GM21576 (cell line): ENCODE data around the gene EME1.

Source experiments
- ATAC-seq: cut with Tn5 transposase; IDR thresholded peaks from one replicate; pipeline ENCODE4 v1.9.1; 2021; ENCODE audit warnings: mild to moderate bottlenecking, moderate library complexity; ENCODE audit not compliant: unreplicated experiment

EME1 gene

GRCh38 chr17:50347894-50348291 lies 25.1 kb upstream of the EME1 start:
- ATAC-seq = no peak

GRCh38 chr17:50348522-50349242 lies 24.3 kb upstream of the EME1 start:
- no peak for ATAC-seq

DNA sequence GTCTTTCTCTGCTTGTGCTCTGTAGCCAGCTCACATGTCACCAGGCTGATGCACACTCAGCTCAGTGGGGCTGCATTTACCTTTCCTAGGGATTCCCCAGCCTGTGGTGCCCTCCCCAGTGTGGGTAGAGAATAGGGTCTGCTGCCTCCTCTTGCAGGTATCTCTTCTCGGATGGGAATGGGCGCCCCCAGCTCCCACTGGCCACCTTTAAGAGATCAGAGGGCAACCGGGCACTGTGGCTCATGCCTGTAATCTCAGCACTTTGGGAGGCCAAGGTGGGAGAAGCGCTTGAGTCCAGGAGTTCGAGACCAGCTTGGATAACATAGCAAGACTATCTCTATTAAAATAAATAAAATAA lies 23.8 kb upstream of the EME1 start:
- ATAC-seq = no peak

DNA sequence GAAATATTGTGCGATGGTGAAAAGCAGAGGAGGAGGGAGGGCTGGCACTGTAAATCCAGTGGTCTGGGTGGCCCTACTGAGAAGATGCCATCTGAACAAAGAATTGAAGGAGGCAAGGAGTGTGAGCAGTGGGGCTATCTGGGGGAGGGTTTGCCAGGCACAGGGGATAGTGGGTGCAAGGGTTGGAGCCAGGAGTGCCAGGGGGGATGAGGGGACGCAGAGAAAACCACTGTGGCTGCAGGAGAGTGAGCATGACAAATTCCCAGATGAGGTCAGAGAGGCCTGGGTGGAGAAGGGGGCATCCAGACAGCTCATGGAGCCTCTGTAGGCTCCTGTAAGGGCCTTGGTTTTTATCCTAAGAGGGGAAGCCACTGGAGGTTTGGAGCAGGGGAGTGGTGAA lies 22.3 kb upstream of the EME1 start:
- no peak for ATAC-seq

DNA sequence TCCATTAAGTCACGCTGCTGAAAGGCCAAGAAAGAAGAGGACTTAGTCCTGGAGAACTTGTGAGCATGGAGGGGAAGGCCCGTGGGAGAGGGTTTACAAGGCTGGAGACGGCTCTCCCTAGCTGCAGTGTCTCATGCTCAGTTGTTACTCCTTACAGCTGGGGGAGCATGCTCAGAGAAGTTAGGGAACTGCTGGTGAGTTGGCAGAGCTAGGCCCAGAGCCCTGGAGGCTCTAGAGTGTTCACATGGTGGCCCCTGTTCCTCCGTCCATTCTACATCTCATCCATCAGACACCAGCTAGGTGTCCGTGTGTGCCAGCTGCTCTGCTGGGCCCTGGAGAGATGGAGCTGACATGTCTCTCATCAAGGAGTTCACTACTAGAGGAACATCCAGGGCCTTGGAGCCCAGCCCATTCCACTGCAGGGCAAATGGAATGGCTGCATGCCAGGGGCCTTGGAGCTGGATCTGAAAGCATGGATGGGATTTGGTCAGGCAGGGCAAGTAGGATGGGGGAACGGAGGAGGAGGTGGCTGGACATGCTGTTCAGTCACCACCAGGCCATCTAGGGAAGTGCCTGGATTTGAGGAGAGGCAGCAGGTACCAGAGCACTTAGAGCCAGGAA lies 20.8 kb upstream of the EME1 start:
- ATAC-seq = no peak

- no peak for ATAC-seq
Observed at GRCh38 chr17:50352693-50353599, 20.1 kb upstream of the EME1 start.

- no peak for ATAC-seq
Observed at GRCh38 chr17:50353600-50354195, 19.3 kb upstream of the EME1 start.

GRCh38 chr17:50354198-50354597 lies 18.8 kb upstream of the EME1 start:
- ATAC-seq = no peak

GRCh38 chr17:50354776-50355175 lies 18.3 kb upstream of the EME1 start:
- ATAC-seq = no peak

- no peak for ATAC-seq
Observed at GRCh38 chr17:50355336-50355700, 17.7 kb upstream of the EME1 start.

GRCh38 chr17:50355701-50356341 lies 17.2 kb upstream of the EME1 start:
- no peak for ATAC-seq

DNA sequence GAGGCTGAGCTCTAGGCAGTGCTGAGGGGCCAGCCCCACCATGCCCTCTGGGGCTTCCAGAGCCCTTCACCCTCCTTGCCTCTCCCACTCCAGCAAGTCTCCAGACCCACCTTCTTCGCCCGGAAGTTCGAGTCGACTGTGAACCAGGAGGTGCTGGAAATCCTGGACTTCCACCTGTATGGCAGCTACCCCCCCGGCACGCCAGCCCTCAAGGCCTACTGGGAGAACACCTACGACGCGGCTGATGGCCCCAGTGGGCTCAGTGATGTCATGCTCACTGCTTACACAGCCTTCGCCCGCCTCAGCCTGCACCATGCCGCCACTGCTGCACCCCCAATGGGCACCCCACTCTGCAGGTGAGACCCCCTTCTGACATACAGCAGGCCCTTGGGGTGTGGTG lies 16.6 kb upstream of the EME1 start:
- no peak for ATAC-seq

DNA sequence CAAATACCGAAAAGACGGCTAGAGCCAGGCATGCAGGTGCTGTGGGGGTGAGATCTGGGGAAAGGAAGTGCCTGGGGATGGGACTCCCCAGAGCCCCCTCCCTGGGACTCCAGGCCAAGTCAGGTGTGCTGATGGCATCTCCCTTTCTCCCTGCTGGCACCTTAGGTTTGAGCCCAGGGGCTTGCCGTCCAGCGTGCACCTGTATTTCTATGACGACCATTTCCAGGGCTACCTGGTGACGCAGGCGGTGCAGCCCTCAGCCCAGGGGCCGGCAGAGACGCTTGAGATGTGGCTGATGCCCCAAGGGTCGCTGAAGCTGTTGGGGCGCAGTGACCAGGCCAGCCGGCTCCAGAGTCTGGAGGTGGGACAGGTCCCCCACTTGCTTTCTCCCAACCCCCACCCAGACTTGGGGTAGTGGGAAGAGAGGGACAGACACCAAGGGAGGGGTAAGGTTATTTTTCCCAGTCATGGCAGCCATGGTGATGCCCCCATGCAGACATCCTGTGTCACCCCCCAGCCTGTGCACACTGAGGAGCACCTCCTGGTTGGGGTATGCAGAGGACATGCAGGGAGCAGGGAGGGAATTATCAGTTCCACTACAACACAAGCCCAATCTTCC lies 16.0 kb upstream of the EME1 start:
- no peak for ATAC-seq

DNA sequence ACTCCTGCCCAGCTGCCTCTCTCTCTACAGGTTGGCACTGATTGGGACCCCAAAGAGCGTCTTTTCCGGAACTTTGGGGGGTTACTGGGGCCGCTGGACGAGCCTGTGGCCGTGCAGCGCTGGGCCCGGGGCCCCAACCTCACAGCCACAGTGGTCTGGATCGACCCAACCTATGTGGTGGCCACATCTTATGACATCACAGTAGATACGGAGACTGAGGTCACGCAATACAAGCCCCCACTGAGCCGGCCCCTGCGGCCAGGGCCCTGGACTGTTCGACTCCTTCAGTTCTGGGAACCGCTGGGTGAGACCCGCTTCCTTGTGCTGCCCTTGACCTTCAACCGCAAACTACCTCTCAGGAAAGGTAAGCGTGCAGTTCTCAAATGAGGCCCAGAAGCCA lies 14.9 kb upstream of the EME1 start:
- ATAC-seq = no peak

DNA sequence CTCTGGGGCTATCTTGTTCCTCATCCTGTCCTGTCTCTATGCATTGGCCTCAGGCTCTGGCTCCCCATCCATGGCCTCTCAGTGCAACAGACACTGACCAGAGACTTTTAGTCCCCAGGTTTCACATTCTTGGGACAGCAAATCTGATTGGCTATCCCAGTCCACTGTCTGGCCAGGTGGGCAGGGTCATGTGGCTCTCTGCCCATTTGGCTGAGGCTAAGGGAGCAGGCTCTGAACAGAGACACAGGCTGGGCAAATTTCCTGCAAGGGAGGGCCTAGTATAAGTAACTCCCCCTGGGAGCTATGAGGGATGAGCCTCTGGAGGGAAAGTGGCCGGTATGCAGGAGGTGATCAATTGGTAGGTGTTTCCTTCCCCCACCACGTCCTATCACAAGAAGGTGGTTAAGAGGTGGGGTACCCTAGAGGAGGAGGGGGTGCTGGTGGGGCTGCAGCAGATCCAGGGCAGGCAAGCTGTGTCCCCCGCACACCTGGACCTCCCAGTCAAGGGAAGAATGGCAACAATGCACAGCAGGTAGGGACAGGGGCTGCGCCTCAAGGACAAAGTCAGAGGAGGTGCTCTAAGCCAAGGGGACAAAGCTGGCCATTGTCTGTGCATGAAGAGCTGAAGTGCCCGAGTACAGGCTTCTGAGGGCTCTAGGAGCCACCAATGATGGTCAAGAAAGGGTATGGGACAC lies 13.9 kb upstream of the EME1 start:
- ATAC-seq = no peak

DNA sequence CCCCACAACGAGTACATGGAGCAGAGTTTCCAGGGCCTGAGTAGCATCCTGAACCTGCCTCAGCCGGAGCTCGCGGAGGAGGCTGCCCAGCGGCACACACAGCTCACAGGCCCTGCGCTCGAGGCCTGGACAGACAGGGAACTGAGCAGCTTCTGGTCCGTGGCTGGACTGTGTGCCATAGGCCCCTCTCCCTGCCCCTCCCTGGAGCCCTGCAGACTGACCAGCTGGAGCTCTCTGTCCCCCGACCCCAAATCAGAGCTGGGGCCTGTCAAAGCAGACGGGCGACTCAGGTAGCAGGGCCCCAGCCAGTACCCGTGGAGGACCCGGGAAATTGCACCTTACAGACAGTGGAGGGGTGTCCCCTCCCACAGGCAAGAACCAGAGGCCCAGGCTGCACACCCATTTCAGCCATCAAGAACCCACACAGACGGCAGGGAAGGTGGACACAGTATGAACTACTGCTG lies 13.0 kb upstream of the EME1 start:
- no peak for ATAC-seq

DNA sequence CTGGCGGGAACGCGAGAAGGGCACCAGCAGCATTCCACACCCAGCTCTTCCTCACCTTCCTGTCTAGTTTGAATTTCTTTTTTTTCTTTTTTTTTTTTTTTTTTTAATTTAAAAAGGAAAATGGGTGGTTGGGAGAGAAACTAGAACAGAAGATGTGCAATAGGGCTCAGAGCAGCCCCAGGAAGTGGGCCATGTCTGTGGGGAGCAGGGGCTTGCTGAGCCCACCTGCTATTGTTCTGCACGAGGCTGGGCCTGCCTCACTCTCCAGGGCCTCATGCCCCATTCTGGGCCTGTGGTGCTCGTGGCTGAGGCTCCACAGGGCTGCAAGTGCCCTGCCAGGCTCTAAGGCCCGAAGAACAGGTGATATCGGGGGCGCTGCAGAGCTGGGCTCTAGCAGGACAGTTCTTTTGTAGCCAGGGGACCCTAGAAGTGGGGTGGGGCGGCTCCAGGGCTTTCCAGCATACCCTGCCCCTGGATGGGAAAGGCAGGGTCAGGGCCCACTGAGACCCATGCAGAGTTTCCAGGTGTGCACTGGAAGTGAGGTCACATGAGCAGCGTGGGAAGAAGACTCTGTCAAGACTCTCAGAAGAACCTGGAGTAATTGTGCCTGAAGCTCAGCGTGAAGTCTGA lies 12.4 kb upstream of the EME1 start:
- ATAC-seq = no peak

DNA sequence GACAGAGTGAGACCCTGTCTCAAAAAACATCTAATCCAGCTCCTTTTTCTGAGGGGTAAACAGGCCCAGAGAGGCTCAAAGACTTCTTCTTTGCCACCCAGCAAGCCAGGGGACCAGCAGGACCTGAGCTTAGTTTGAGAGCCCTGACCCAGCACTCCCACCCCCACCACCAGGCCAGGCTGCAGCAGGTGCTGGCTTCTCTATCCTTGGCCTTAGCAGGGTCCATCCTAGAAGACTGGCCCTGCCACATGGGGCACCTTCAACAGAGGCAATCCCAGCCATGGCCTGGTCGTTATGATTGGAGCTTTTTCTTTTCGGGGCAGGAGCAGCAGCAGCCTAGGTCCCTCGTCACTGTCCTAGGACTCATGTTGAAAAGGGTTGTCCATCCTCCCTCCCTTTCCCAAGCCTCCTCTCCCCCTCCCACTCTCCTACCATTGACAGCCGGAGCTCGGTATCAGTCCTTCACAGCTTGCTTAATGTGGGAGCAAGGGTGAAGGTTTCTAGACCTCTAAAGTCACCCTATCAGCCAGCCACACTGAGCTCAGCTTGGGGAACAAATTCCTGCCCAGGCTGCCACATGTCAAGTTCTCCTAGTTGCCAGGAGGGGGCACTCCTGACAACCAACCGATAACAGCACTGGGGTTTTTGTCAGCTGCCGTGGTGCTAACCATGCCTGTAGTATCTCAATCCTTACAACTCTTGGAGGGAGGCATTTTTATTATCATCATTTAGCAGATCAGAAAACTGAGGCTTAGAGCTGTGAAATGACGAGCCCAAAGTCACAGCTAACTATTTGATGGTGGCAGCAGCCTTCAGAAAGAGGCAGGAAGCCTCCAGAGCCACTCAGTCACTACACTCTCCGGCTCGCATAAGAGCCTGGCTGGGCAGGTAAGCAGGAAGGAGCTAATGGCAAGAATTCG lies 11.2 kb upstream of the EME1 start:
- ATAC-seq = no peak
